HL-60 (cell line): ENCODE measurements around the gene RMND5A.

Experiments used
- DNase-seq, 2 experiments: peaks; one replicate each; pipeline ENCODE4 v3.0.0-alpha.2; 2010 to 2020; ENCODE audit warnings: low read depth in 1 of 2, low spot score in 1 of 2
- H3K27ac ChIP-seq: fragments of 250-450 bp; sonication (Bioruptor Pico); replicated peaks from 2 replicates; pipeline ENCODE4 v1.5.1; 2020; ENCODE audit warnings: mild to moderate bottlenecking, moderate library complexity
- H3K27me3 ChIP-seq: fragments of 250-450 bp; sonication (Bioruptor Pico); 2 replicates; pipeline ENCODE4 v1.5.1; 2021; ENCODE audit warnings: mild to moderate bottlenecking, moderate library complexity; ENCODE audit not compliant: insufficient read depth, poor library complexity, severe bottlenecking
- H3K4me3 ChIP-seq: replicated peaks from 2 replicates; pipeline ENCODE4 v1.5.1; 2011; ENCODE audit warnings: mild to moderate bottlenecking, control low read depth, low read length; ENCODE audit not compliant: insufficient read depth
- GABPA ChIP-seq: IDR thresholded peaks from 2 replicates; pipeline ENCODE4 v1.6.1; 2012; ENCODE audit warnings: low read depth
- POLR2AphosphoS5 ChIP-seq: IDR thresholded peaks from 2 replicates; pipeline ENCODE4 v1.6.1; 2012; ENCODE audit warnings: low read depth
- SPI1 ChIP-seq: IDR thresholded peaks from 2 replicates; pipeline ENCODE4 v1.6.1; 2012; ENCODE audit warnings: low read depth, mild to moderate bottlenecking, borderline replicate concordance
- TF ChIP-seq, protein P1 (sequence below): IDR thresholded peaks from one replicate; pipeline ENCODE4 v1.5.1; 2011; ENCODE audit warnings: low read length, control low read depth, inconsistent platforms; ENCODE audit not compliant: insufficient read depth
- TF ChIP-seq, protein P2 (sequence below): IDR thresholded peaks from 2 replicates; pipeline ENCODE4 v1.6.1; 2012; ENCODE audit warnings: low read depth; ENCODE audit not compliant: insufficient replicate concordance

RMND5A gene

DNA sequence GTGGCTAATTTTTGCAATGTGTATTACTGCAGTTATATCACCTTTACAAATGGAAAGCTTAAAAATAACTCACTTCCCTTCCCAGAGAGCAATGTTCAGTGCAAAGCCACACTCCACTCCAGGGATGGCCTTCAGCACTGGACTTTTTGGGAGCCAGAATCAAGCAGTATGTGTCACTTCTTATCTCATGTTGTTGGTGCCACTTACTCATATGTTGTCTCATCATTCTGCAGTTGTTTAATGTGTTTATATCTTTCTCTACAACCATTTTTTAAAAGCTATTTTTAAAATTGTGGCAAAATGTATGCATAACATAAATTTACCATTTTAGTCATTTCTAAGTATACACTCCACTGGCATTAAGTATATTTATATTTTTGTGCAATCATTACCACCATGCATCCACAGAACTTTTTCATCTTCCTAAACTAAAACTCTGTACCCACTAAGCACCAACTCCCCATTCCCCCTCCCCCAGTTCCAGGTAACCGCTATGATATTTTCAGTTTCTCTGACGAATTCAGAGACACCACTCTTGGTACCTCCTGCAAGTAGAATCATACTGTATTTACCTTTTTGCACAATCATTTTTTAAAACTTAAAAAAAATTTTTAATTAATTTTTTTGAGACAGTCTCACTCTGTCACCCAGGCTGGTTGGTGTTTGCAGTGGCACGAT is 102.7 kb downstream of the RMND5A start:
- Histone ChIP-seq H3K4me3 (no peak overlapping the region), H3K27ac (no peak overlapping the region), H3K27me3 (no peaks in the 10 kb centered on the region)
- DNase-seq = no peak
- TF ChIP-seq, protein P1, sequence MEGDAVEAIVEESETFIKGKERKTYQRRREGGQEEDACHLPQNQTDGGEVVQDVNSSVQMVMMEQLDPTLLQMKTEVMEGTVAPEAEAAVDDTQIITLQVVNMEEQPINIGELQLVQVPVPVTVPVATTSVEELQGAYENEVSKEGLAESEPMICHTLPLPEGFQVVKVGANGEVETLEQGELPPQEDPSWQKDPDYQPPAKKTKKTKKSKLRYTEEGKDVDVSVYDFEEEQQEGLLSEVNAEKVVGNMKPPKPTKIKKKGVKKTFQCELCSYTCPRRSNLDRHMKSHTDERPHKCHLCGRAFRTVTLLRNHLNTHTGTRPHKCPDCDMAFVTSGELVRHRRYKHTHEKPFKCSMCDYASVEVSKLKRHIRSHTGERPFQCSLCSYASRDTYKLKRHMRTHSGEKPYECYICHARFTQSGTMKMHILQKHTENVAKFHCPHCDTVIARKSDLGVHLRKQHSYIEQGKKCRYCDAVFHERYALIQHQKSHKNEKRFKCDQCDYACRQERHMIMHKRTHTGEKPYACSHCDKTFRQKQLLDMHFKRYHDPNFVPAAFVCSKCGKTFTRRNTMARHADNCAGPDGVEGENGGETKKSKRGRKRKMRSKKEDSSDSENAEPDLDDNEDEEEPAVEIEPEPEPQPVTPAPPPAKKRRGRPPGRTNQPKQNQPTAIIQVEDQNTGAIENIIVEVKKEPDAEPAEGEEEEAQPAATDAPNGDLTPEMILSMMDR = no peak
- TF ChIP-seq, protein P2, sequence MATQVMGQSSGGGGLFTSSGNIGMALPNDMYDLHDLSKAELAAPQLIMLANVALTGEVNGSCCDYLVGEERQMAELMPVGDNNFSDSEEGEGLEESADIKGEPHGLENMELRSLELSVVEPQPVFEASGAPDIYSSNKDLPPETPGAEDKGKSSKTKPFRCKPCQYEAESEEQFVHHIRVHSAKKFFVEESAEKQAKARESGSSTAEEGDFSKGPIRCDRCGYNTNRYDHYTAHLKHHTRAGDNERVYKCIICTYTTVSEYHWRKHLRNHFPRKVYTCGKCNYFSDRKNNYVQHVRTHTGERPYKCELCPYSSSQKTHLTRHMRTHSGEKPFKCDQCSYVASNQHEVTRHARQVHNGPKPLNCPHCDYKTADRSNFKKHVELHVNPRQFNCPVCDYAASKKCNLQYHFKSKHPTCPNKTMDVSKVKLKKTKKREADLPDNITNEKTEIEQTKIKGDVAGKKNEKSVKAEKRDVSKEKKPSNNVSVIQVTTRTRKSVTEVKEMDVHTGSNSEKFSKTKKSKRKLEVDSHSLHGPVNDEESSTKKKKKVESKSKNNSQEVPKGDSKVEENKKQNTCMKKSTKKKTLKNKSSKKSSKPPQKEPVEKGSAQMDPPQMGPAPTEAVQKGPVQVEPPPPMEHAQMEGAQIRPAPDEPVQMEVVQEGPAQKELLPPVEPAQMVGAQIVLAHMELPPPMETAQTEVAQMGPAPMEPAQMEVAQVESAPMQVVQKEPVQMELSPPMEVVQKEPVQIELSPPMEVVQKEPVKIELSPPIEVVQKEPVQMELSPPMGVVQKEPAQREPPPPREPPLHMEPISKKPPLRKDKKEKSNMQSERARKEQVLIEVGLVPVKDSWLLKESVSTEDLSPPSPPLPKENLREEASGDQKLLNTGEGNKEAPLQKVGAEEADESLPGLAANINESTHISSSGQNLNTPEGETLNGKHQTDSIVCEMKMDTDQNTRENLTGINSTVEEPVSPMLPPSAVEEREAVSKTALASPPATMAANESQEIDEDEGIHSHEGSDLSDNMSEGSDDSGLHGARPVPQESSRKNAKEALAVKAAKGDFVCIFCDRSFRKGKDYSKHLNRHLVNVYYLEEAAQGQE = no peak
- TF ChIP-seq POLR2AphosphoS5 = no peak
- no peak for TF ChIP-seq GABPA
- no peak for TF ChIP-seq SPI1

DNA sequence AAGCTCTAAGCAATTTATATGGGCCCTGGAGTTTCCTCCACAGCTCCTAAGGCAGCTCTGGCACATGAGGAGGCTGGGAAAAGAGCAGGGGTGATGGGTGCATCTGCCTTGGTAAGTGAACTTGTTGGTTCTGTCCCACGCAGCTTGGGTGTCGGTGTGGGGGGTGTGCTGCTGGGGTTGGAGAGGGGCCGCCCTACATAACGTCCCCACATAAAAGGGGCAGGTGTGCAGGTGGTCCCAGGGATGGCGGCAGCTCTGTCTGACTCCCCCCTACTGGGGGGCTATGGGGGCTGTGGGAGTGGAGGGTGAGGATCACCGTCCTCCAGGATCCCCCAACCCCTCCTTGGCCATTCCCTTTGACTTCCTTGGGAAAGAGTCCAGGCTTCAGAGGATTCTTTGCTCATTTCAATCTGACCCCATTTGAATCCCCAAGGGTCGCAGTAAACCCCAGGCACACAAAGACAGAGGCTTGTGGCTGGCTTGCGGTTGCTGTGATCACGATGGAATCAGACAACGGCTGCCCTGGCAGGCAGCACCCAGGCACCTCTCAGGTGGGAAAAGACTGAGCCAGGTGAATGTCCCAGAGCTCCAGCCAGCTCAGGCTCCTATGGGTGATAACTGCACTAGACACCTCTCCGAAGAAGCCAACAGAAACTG is 105.1 kb downstream of the RMND5A start:
- DNase-seq = no peak
- TF ChIP-seq, protein P2 = no peak
- TF ChIP-seq GABPA = no peak
- TF ChIP-seq SPI1 = no peak
- TF ChIP-seq, protein P1 = no peak
- TF ChIP-seq POLR2AphosphoS5 = no peak

DNA sequence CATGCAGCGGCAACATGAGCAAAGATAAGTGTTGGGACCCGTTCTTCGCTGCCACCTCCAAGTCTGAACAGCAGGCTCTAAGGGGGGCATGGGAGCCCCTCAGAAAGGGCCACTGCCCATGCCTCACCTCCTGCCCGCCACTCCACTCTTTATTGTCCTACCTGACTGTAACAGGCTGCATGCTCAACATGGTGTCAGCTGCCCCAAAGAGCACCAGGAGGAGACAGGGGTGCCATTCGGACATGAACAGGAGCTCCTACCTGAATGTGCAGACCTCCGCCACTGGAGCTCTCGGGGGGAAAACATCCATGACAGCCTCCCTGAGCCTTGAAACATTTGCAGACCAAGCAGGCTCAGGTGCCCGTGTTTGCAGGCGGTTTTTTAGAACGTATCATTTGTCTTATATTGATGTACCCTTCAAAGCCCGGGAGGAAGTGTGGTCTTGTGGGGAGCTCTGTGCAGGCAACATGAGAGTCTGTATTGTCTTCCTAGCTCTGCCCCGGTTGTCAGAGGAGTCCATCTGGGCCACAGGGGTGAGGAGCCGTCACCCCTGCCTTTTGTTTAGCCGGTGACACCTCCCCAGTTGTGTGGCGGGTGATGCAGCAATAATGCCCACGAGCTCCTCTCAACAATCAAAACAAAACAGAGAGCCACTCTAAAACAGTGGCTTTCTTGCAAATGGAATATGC is 105.7 kb downstream of the RMND5A start:
- H3K27ac ChIP-seq = no peak overlapping the region
- no peaks in the 10 kb centered on the region for H3K27me3 ChIP-seq
- no peak overlapping the region for H3K4me3 ChIP-seq
- no peak for DNase-seq
- TF ChIP-seq, protein P2 = no peak
- TF ChIP-seq GABPA (no peak), SPI1 (no peak), POLR2AphosphoS5 (no peak)
- TF ChIP-seq, protein P1 = no peak

More for the DNA sequence above, 105.1 kb downstream of the RMND5A start:
- Histone ChIP-seq H3K27me3 (no peaks in the 10 kb centered on the region), H3K4me3 (no peak overlapping the region), H3K27ac (no peak overlapping the region)
